Epithelial cell of esophagus (primary cell): ENCODE data around the gene IGSF9.
A peak's percentile ranks its signal among the peaks of the same experiment; 100 is the strongest.

ENCODE experiments used
- DNase-seq: peaks from one replicate; pipeline ENCODE4 v3.0.0; 2010; ENCODE audit warnings: low read depth
- H3K4me3 ChIP-seq: 2 replicates; pipeline ENCODE4 v1.5.1; 2011; ENCODE audit warnings: mild to moderate bottlenecking, low read length, control low read depth
- TF ChIP-seq, protein P1 (sequence below): IDR thresholded peaks from 2 replicates; pipeline ENCODE4 v1.5.1; 2011; ENCODE audit warnings: low read depth, mild to moderate bottlenecking, low read length, control low read depth, inconsistent platforms; ENCODE audit not compliant: insufficient read depth; ENCODE audit errors: missing control alignments

IGSF9 gene

DNA sequence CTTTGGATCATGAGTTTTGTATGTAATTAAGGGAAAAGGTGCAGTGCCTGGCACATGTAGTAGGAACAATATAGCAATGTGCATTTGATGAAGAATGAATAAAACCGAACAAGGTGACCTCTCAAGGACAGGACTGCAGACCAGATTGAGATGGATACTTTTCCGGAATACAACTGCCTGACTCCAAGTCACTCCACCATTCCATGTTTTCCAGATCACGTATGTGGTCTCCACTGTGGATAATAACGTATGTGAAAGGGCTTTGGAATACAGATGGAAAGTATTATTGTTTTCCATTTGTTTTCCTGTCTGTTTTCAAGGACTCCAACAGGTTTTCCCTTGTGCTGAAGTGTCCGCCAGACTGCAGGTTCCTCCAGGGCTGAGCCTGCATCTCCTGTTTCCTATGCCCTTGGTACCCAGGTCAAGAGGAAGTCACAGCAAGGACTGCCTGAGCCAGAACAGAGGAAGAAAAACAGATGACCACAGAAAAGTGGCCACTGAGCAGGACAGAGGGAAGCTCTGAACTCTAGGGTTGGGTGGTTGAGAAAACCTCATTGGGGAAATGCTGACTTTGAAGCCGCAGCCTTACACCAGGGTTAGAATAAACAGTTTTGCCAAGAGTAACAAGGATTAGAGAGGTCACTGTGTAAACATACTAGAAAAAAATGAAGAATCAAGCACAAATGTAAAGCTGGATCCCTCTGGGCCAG, 49.4 kb downstream of the IGSF9 start:
- H3K4me3 ChIP-seq: no peak overlapping the region
- no peak for DNase-seq
- TF ChIP-seq, protein P1, sequence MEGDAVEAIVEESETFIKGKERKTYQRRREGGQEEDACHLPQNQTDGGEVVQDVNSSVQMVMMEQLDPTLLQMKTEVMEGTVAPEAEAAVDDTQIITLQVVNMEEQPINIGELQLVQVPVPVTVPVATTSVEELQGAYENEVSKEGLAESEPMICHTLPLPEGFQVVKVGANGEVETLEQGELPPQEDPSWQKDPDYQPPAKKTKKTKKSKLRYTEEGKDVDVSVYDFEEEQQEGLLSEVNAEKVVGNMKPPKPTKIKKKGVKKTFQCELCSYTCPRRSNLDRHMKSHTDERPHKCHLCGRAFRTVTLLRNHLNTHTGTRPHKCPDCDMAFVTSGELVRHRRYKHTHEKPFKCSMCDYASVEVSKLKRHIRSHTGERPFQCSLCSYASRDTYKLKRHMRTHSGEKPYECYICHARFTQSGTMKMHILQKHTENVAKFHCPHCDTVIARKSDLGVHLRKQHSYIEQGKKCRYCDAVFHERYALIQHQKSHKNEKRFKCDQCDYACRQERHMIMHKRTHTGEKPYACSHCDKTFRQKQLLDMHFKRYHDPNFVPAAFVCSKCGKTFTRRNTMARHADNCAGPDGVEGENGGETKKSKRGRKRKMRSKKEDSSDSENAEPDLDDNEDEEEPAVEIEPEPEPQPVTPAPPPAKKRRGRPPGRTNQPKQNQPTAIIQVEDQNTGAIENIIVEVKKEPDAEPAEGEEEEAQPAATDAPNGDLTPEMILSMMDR: no peak

- TF ChIP-seq, protein P1: no peak
- no peak for DNase-seq
- H3K4me3 ChIP-seq: no peak overlapping the region
Measured at GRCh38 chr1:159895286-159895685, 50.1 kb downstream of the IGSF9 start.

DNA sequence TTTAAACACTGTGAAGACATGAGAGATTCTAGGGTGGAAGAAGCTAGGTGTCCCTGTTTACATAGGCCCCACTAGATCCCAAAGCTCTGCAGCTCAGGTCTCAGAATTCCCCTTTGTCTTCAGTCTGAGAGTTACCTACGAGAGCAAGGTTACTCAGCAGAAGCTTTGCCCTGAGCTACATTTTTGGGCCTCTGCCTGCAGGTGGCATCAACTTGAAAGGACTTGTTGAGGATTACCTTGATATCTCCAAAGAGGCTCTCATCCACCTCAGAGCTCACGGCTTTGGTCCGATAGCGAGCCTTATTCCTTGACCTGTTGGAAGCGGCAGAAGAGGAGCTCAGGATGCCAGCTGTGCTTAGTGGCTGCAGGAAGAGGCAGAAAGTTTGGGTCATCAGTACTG, 52.5 kb downstream of the IGSF9 start:
- TF ChIP-seq, protein P1: peak; percentile 53
- DNase-seq: peak; percentile 78

GRCh38 chr1:159891275-159892157, 53.9 kb downstream of the IGSF9 start:
- DNase-seq: peak; percentile 88
- TF ChIP-seq, protein P1: peak; percentile 100
- H3K4me3 ChIP-seq: no peak overlapping the region

More for the DNA sequence above, 52.5 kb downstream of the IGSF9 start:
- H3K4me3 ChIP-seq: no peak overlapping the region

DNA sequence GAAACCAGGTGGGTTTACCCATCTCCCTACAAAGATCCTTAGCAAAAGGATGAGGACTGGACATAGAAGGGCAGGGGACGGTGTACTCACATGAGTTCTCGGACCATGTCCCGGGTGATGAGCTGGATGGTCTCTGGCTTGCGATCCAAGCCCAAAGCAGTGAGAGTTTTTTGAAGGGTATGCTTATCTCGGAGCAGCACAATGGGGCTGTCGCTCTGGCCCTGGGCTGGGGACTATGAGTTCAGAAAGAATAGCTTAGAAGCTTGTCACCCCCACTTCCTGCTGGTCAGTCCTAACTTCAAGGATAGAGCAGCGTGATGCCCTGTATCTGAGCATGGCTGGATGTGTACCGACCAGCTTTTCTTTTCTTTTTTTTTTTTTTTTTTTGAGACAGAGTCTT, 55.0 kb downstream of the IGSF9 start:
- H3K4me3 ChIP-seq: no peak overlapping the region
- DNase-seq: no peak
- TF ChIP-seq, protein P1: no peak

- no peak overlapping the region for H3K4me3 ChIP-seq
- peak; percentile 71 for DNase-seq
- TF ChIP-seq, protein P1: no peak
Measured at GRCh38 chr1:159889821-159890252, 55.6 kb downstream of the IGSF9 start.
